ENCODE data around the gene CLIP1. TPM values are rescaled to one million over a fixed set of nuclear protein-coding genes. Genes with fewer than 3 reads are reported as not detected.

Gene CLIP1
- total RNA-seq, 1 donor from 2014 or later = 102 TPM

- H3K27ac ChIP-seq (replicated peaks) = no peak overlapping the region
Observed at GRCh38 chr12:122312926-122313325, 109.5 kb downstream of the CLIP1 start.

GRCh38 chr12:122311696-122312095 is 110.8 kb downstream of the CLIP1 start:
- no peak overlapping the region for H3K27ac ChIP-seq (replicated peaks)
- no peaks in the 10 kb centered on the region for H3K27me3 ChIP-seq (ENCODE audit: low read depth)
- no peaks in the 10 kb centered on the region for H3K4me1 ChIP-seq
- H3K9me3 ChIP-seq (replicated peaks) = no peaks in the 10 kb centered on the region
- no peak overlapping the region for H3K4me3 ChIP-seq
- intact Hi-C loops (cut with micrococcal nuclease) = no loop called here
- DNase-seq = no peak
- TF ChIP-seq CTCF (IDR thresholded peaks at IDR 0.05; ENCODE audit: borderline replicate concordance) = no peak
- H3K36me3 ChIP-seq = peaks cover 57% of the 10 kb centered on the region

More at GRCh38 chr12:122312926-122313325, 109.5 kb downstream of the CLIP1 start:
- Histone ChIP-seq H3K27me3 (ENCODE audit: low read depth) (no peaks in the 10 kb centered on the region), H3K4me1 (peaks cover 1% of the 10 kb centered on the region), H3K4me3 (no peak overlapping the region), H3K36me3 (peaks cover 68% of the 10 kb centered on the region), H3K9me3 (replicated peaks) (no peaks in the 10 kb centered on the region)
- intact Hi-C loops (cut with micrococcal nuclease) = no loop called here
- no peak for DNase-seq
- no peak for TF ChIP-seq CTCF (IDR thresholded peaks at IDR 0.05; ENCODE audit: borderline replicate concordance)

GRCh38 chr12:122310626-122311333 is 111.7 kb downstream of the CLIP1 start:
- no peak overlapping the region for H3K27ac ChIP-seq (replicated peaks)

GRCh38 chr12:122309564-122310121 is 112.8 kb downstream of the CLIP1 start:
- peaks cover 55% of the 10 kb centered on the region for H3K36me3 ChIP-seq
- no peak for TF ChIP-seq CTCF (IDR thresholded peaks at IDR 0.05; ENCODE audit: borderline replicate concordance)
- DNase-seq = no peak
- no peak overlapping the region for H3K4me3 ChIP-seq
- no peak overlapping the region for H3K27ac ChIP-seq (replicated peaks)
- no peaks in the 10 kb centered on the region for H3K4me1 ChIP-seq
- intact Hi-C loops (cut with micrococcal nuclease) = no loop called here
- H3K27me3 ChIP-seq (ENCODE audit: low read depth) = no peaks in the 10 kb centered on the region
- H3K9me3 ChIP-seq (replicated peaks) = no peaks in the 10 kb centered on the region

More at GRCh38 chr12:122310626-122311333, 111.7 kb downstream of the CLIP1 start:
- H3K36me3 ChIP-seq = peaks cover 56% of the 10 kb centered on the region
- no peaks in the 10 kb centered on the region for H3K4me1 ChIP-seq
- no peaks in the 10 kb centered on the region for H3K27me3 ChIP-seq (ENCODE audit: low read depth)
- H3K4me3 ChIP-seq = no peak overlapping the region
- DNase-seq = no peak
- H3K9me3 ChIP-seq (replicated peaks) = no peaks in the 10 kb centered on the region
- TF ChIP-seq CTCF (IDR thresholded peaks at IDR 0.05; ENCODE audit: borderline replicate concordance) = no peak
- intact Hi-C loops (cut with micrococcal nuclease) = no loop called here

GRCh38 chr12:122308811-122309210 is 113.7 kb downstream of the CLIP1 start:
- Histone ChIP-seq H3K4me1 (no peaks in the 10 kb centered on the region), H3K27me3 (ENCODE audit: low read depth) (no peaks in the 10 kb centered on the region), H3K36me3 (peaks cover 54% of the 10 kb centered on the region), H3K27ac (replicated peaks) (no peak overlapping the region), H3K4me3 (no peak overlapping the region), H3K9me3 (replicated peaks) (no peaks in the 10 kb centered on the region)
- intact Hi-C loops (cut with micrococcal nuclease) = no loop called here
- no peak for DNase-seq
- TF ChIP-seq CTCF (IDR thresholded peaks at IDR 0.05; ENCODE audit: borderline replicate concordance) = no peak

Data from left ventricle myocardium inferior (tissue), 1 donor.